Hematopoietic multipotent progenitor cell treated with erythropoietin and hydrocortisone succinate and interleukin-3 and kit ligand, for 15 days (in vitro differentiated cells): ENCODE measurements around the gene DNAH3.
A peak's percentile ranks its signal among the peaks of the same experiment; 100 is the strongest.

Experiments used
- DNase-seq: peaks from one replicate; pipeline ENCODE4 v3.0.0-alpha.2; 2015; ENCODE audit warnings: low spot score

DNAH3 gene

GRCh38 chr16:20906341-20907255 lies 244.0 kb downstream of the DNAH3 start:
- DNase-seq, result no peak

- no peak for DNase-seq
Measured at GRCh38 chr16:20905576-20905975, 245.1 kb downstream of the DNAH3 start.

DNA sequence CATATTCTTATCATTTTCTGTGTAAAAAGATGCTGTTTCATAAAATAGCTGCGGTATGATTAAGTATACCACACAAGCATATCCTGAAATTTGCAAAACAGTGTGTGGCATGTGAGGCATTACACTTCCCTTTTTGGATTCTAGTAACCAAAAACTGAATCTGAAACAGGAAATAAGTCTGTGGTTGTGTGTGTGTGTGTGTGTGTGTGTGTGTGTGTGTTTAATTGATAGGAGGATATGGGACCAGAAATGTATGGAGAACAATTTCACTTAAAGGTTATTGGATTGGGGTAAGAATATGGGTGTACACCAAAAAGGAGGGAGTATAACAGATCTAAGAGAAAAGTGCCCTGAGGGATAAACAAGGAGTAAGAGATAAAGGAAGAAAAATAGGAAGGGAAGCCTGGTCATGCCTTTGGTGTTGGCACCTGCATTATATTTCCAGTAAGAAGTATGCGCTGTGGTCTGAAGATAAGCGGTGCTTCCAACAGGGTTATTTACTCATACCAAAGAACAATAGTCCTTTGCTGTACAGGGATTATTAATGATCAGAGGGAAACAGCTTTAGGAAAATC lies 246.1 kb downstream of the DNAH3 start:
- DNase-seq, result no peak

GRCh38 chr16:20903899-20904506 lies 246.6 kb downstream of the DNAH3 start:
- no peak for DNase-seq

DNA sequence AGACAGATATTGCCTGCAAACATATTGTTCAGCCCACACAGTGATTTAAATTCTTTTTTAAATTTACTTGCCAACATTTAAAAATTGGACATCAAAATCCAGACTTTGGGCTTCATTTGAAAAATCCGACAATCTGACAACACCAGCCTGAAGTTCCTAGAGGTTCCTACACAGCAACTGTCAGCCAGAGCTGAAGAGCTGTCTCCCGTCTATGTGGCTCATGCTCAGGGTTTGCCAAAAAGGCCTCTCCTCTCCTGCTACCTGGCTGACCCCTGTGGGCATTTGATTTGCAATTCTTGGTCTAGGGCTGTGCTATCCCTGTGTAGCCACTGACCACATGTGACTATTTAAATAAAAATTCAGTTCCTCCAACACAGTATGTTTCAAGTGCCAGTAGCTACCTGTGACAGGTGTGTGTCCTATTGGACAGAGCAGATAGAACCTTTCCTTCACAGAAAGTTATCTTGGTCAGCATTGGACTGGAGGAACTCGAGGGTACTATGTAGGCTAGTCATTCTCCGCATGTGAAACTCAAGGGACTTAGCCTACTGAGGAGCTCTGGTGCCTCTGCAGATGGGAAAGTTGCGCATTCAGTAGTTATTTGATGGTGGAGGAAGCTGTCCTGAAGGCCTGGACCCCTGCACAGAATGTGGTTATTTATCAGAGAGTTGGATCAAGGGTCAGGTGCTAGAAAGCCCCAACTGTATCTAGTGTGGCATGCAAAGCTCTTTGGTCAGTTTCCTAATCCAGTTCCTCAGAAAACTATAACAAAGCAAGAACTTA lies 247.3 kb downstream of the DNAH3 start:
- DNase-seq, result no peak

GRCh38 chr16:20902426-20902825 lies 248.2 kb downstream of the DNAH3 start:
- DNase-seq, result no peak

GRCh38 chr16:20901436-20902112 lies 249.1 kb downstream of the DNAH3 start:
- DNase-seq, result no peak

DNA sequence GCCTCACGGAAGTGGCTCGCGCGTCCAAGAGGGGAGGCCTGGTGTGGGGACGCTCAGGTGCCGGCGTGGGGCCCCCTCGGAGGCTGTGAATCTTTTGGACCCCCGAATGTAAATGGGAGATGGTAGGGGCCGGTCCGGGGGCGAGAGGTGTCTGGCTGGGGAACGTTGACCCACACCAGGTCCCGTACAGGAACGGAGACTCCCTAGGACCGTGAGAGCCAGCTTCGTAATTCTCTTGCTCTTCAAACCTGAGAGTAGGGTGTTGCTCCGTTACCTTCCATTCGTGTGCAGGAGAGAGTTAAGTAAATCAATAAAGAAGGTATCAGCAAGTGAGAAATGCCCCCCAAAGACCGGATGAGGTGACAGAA lies 249.6 kb downstream of the DNAH3 start:
- no peak for DNase-seq

DNA sequence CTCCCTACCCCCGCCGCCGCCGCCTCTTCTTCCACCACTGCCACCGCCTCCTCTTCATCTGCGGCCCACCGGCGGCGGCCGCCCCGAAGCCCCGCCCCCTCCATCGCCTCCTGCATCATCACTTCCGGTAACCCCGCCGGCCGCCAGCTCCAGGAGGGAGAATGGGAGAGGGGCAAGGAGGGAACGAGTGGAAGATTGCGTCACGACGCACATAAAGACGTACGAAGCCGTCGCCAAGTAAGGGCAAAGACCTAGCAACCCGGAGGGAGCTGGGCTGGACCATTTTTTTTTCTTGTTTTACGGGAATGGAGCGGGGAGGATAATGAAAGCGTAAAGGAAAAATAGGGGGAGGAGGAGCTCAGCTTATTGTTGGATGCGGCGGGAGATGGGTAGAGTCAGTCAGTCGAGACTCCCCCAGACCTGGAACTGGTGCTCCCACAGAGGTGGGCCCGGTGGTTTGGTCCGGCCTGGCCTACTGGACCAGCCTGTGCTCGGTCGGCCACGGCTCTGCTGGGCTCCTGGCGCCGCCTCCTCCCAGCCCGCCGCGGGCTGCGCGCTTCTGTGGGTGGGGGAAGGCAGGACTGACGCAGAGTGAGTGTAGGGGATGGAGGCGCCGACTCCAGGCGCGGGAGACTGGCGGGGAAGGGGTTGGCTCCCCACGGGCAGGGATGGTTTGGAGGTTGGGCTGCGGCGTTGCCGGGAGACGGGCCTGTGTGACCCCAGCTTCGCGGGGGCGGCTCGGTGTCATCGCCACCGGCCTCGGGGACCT lies 250.2 kb downstream of the DNAH3 start, which contains the start of the genes DCUN1D3 and LYRM1:
Gene DCUN1D3 (minus strand): TSS at position 60 of the 769 bp plus-strand sequence. CDS start 37,820 bp downstream, outside the sequence.
Gene LYRM1 (plus strand): TSS at position 473 of the 769 bp plus-strand sequence. CDS start 14,785 bp downstream, outside the sequence.
- peak; percentile 90 for DNase-seq

GRCh38 chr16:20899477-20900298 lies 251.0 kb downstream of the DNAH3 start:
- no peak for DNase-seq

DNA sequence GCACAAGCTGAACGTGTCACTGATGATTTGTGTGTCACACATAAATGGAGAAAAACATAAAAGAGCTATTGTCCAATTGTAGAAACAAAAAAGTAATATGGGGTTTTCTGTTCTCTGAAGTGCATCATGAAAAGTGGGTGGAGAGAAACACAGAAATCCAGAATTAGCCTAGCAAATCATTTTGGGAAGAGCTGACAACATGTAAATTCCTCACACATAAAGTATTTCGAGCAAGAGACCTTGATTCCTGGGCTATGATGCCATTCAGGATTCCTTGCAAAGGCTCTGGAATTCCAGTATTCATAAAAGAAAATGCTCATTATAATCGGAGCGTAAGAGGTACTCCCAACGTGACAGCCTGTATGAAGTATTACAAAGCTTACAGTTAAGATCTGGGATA lies 251.6 kb downstream of the DNAH3 start:
- DNase-seq, result no peak

DNA sequence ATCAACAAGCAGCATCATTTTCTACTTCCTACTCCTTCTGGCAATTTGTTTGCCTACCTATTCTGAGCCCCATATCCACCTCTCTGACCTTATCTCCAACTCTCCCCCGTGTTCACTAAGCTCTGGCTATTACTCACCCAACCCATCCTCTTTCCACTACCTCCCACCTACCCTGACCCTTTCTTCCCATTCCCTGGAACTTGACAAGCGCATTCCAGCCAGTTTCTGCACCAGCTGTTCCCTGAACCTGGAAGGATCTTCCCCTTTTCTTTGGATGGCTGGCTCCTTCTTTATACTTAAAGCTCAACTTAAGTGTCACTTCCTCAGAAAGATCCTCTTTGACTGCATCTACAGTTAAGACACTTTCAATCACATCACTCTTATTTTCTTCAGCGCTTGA lies 252.7 kb downstream of the DNAH3 start:
- DNase-seq, result no peak

- no peak for DNase-seq
Measured at GRCh38 chr16:20897253-20897897, 253.3 kb downstream of the DNAH3 start.

DNA sequence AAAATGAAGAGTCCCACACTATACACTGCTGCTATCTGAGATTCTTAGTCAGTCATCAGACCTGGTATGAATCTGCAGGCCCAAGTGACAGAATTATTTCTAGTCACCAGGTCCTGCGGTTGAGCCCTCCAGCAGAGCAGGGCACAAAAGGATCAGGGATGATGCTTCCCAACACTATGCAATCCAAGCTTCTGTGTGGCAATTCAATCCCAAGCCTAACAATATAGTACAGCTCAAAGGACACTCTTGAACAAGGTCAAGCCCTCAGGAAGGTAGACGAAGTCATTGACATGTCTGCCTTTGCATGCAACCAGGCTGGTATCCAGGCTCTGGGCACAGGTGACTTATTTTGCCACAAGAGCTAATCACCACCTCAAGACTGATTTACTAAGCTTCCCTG lies 256.3 kb downstream of the DNAH3 start:
- DNase-seq, result no peak

DNA sequence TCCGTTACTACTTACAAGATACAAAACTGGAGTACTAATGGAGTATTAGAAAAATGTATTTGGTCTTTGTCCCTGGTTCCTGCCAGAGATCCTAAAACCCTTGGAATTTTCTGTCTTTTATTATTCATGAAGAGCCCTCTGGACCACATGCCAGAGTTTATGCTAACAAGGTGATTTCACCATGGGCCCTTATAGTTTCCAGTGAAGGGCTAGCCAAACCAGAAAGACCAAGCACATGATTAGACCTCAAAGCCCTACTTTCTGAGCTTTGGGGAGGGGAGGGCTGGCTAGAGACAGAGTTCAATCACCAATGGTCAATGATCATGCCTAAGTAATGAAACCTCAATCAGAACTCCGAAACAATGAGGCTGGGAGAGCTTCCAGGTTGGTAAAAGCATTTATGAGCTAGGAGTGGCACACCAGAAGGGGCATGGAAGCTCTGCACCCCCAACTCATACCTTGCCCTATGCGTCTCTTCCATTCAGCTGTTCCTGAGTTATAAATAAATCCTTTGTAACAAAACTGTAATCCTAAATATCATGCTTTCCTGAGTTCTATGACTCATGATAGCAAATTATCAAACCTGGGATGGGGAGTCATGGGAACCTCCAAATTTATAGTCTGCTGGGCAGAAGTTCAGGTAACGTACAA lies 260.9 kb downstream of the DNAH3 start:
- no peak for DNase-seq

GRCh38 chr16:20887207-20887606 lies 263.4 kb downstream of the DNAH3 start:
- DNase-seq, result no peak

DNA sequence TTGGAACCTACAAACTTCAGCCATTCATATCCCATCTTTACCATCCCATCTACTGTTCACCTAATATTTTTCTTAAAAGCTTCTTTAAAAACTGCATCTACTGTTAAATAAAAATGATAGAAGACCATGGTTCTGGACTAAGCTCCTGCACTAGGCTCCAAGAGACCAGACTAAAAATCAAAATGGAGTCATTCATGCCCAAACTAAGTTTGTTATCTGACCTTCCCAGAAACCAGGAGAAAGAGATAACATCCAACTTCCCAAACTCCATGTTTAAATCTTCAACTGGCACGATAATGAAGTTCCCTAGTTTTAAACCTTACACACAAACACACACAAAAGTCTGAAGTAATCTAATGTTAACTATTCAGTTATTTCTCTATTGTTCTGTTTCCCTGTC lies 264.3 kb downstream of the DNAH3 start:
- no peak for DNase-seq

GRCh38 chr16:20884240-20884556 lies 266.4 kb downstream of the DNAH3 start:
- no peak for DNase-seq
